ENCODE measurements around the gene RNU1-3.
A peak's percentile ranks its signal among the peaks of the same experiment; 100 is the strongest.
"Not testable (repeated sequence)": the region's sequence is repeated elsewhere in the genome, so short reads cannot be mapped to it uniquely, and the experiment has no call there.

The RNU1-3 gene

GRCh38 chr1:16643476-16644192, 23.1 kb downstream of the RNU1-3 start:
- not testable (repeated sequence) for H3K4me1 ChIP-seq (ENCODE audit: control insufficient read depth, insufficient read depth, low read length, poor library complexity, severe bottlenecking); H3K9me3 ChIP-seq (ENCODE audit: control insufficient read depth, low read length); H3K36me3 ChIP-seq (ENCODE audit: control insufficient read depth, insufficient read depth, low read length); H3K27ac ChIP-seq (ENCODE audit: low read depth, low read length, severe bottlenecking)
- 41 to 42% methylated on average over 10 to 11 of the region's 12 CpGs for WGBS, 2 experiments (ENCODE audit: insufficient coverage in 2 of 2)
- H3K4me3 ChIP-seq (ENCODE audit: extremely low read depth, insufficient read depth, low read length, poor library complexity, severe bottlenecking): peak overlapping the region; percentile 90

GRCh38 chr1:16643001-16643411, 23.7 kb downstream of the RNU1-3 start:
- WGBS, 2 experiments (ENCODE audit: insufficient coverage in 2 of 2): 92 to 97% methylated on average over 4 of the region's 4 CpGs
- H3K36me3 ChIP-seq (ENCODE audit: control insufficient read depth, insufficient read depth, low read length); H3K9me3 ChIP-seq (ENCODE audit: control insufficient read depth, low read length); H3K27ac ChIP-seq (ENCODE audit: low read depth, low read length, severe bottlenecking); H3K4me1 ChIP-seq (ENCODE audit: control insufficient read depth, insufficient read depth, low read length, poor library complexity, severe bottlenecking): not testable (repeated sequence)
- H3K4me3 ChIP-seq (ENCODE audit: extremely low read depth, insufficient read depth, low read length, poor library complexity, severe bottlenecking): peak overlapping the region; percentile 9

- 91 to 96% methylated on average over 7 to 9 of the region's 9 CpGs for WGBS, 2 experiments (ENCODE audit: insufficient coverage in 2 of 2)
- not testable (repeated sequence) for H3K9me3 ChIP-seq (ENCODE audit: control insufficient read depth, low read length); H3K4me1 ChIP-seq (ENCODE audit: control insufficient read depth, insufficient read depth, low read length, poor library complexity, severe bottlenecking); H3K27ac ChIP-seq (ENCODE audit: low read depth, low read length, severe bottlenecking); H3K4me3 ChIP-seq (ENCODE audit: extremely low read depth, insufficient read depth, low read length, poor library complexity, severe bottlenecking); H3K36me3 ChIP-seq (ENCODE audit: control insufficient read depth, insufficient read depth, low read length)
These were observed 24.5 kb downstream of the RNU1-3 start for GRCh38 chr1:16642025-16642966.

GRCh38 chr1:16641159-16641975, 25.4 kb downstream of the RNU1-3 start:
- WGBS, 2 experiments (ENCODE audit: insufficient coverage in 2 of 2): 87 to 94% methylated on average over 4 to 7 of the region's 8 CpGs
- H3K9me3 ChIP-seq (ENCODE audit: control insufficient read depth, low read length); H3K27ac ChIP-seq (ENCODE audit: low read depth, low read length, severe bottlenecking); H3K36me3 ChIP-seq (ENCODE audit: control insufficient read depth, insufficient read depth, low read length); H3K4me3 ChIP-seq (ENCODE audit: extremely low read depth, insufficient read depth, low read length, poor library complexity, severe bottlenecking); H3K4me1 ChIP-seq (ENCODE audit: control insufficient read depth, insufficient read depth, low read length, poor library complexity, severe bottlenecking): not testable (repeated sequence)

- H3K36me3 ChIP-seq (ENCODE audit: control insufficient read depth, insufficient read depth, low read length): peaks cover 13% of the 10 kb centered on the region
- H3K27ac ChIP-seq (ENCODE audit: low read depth, low read length, severe bottlenecking); H3K4me3 ChIP-seq (ENCODE audit: extremely low read depth, insufficient read depth, low read length, poor library complexity, severe bottlenecking); H3K9me3 ChIP-seq (ENCODE audit: control insufficient read depth, low read length); H3K4me1 ChIP-seq (ENCODE audit: control insufficient read depth, insufficient read depth, low read length, poor library complexity, severe bottlenecking): not testable (repeated sequence)
- WGBS, 2 experiments (ENCODE audit: insufficient coverage in 2 of 2): 80 to 90% methylated on average over 9 of the region's 11 CpGs
These were observed 27.4 kb downstream of the RNU1-3 start for GRCh38 chr1:16639091-16640031.

- H3K27ac ChIP-seq (ENCODE audit: low read depth, low read length, severe bottlenecking); H3K9me3 ChIP-seq (ENCODE audit: control insufficient read depth, low read length); H3K4me1 ChIP-seq (ENCODE audit: control insufficient read depth, insufficient read depth, low read length, poor library complexity, severe bottlenecking); H3K4me3 ChIP-seq (ENCODE audit: extremely low read depth, insufficient read depth, low read length, poor library complexity, severe bottlenecking): not testable (repeated sequence)
- 86 to 100% methylated on average over 2 to 3 of the region's 6 CpGs for WGBS, 2 experiments (ENCODE audit: insufficient coverage in 2 of 2)
- peaks cover 25% of the 10 kb centered on the region for H3K36me3 ChIP-seq (ENCODE audit: control insufficient read depth, insufficient read depth, low read length)
These were observed 28.6 kb downstream of the RNU1-3 start for GRCh38 chr1:16637941-16638778.

- peaks cover 40% of the 10 kb centered on the region for H3K36me3 ChIP-seq (ENCODE audit: control insufficient read depth, insufficient read depth, low read length)
- H3K27ac ChIP-seq (ENCODE audit: low read depth, low read length, severe bottlenecking); H3K4me3 ChIP-seq (ENCODE audit: extremely low read depth, insufficient read depth, low read length, poor library complexity, severe bottlenecking); H3K9me3 ChIP-seq (ENCODE audit: control insufficient read depth, low read length); H3K4me1 ChIP-seq (ENCODE audit: control insufficient read depth, insufficient read depth, low read length, poor library complexity, severe bottlenecking): not testable (repeated sequence)
- 91 to 94% methylated on average over 10 of the region's 10 CpGs for WGBS, 2 experiments (ENCODE audit: insufficient coverage in 2 of 2)
These were observed 30.1 kb downstream of the RNU1-3 start for GRCh38 chr1:16636551-16637195.

GRCh38 chr1:16635959-16636358, 30.8 kb downstream of the RNU1-3 start:
- not testable (repeated sequence) for H3K9me3 ChIP-seq (ENCODE audit: control insufficient read depth, low read length); H3K27ac ChIP-seq (ENCODE audit: low read depth, low read length, severe bottlenecking); H3K4me1 ChIP-seq (ENCODE audit: control insufficient read depth, insufficient read depth, low read length, poor library complexity, severe bottlenecking); H3K4me3 ChIP-seq (ENCODE audit: extremely low read depth, insufficient read depth, low read length, poor library complexity, severe bottlenecking)
- WGBS, 2 experiments (ENCODE audit: insufficient coverage in 2 of 2): 91 to 95% methylated on average over 5 of the region's 5 CpGs
- peaks cover 45% of the 10 kb centered on the region for H3K36me3 ChIP-seq (ENCODE audit: control insufficient read depth, insufficient read depth, low read length)
